RCC 7860 (cell line): ENCODE results near the gene IL17RA.
"Not testable (repeated sequence)": the region's sequence is repeated elsewhere in the genome, so short reads cannot be mapped to it uniquely, and the experiment has no call there.

Experiments used
- DNase-seq: peaks from one replicate; pipeline ENCODE4 v3.0.0-alpha.2; 2015; ENCODE audit warnings: low spot score
- FAIRE-seq: peaks from 2 replicates; lab custom pipeline; 2012; peaks lifted over from hg19 to GRCh38; lab: Jason Lieb, UNC

Gene IL17RA

GRCh38 chr22:17118342-17118741, 33.5 kb downstream of the IL17RA start:
- FAIRE-seq: no peak
- no peak for DNase-seq

DNA sequence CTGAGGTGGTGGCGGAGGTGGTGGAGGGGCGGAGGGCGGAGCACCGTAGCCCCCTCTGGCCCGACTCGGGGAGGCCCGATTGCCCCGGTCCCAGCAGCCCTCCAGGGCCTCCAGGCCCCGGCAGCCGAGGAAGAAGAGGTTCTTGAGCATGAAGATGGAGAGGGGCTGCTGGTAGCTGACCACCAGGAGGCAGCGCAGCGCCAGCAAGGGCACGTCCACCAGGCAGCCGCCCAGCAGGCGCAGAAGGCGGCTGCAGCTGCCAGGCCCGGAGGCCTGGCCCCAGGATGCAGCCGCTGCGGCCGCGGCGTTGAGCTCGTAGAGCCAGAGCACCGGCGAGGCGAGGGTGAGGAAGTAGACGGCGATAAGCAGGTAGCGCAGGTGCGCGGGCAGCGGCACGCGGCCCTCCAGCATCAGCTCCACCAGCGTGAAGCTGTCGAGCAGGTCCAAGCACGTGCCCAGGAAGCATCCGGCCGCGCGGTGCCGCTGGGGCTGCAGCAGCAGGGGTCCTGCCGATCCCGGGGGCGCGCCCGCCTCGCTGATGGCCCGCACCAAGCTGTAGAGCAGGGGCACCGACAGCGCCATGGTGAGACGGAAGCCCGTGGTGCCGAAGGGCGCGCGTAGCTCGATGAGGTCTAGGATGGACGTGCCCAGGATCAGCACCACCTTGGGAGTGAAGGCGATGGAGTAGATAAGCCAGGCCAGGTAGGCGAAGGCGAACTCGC, 34.8 kb downstream of the IL17RA start:
- FAIRE-seq (no peak), DNase-seq (no peak)

- FAIRE-seq (no peak), DNase-seq (no peak)
Measured at GRCh38 chr22:17120281-17120680, 35.5 kb downstream of the IL17RA start.

- DNase-seq (no peak), FAIRE-seq (no peak)
Measured at GRCh38 chr22:17120711-17121232, 36.0 kb downstream of the IL17RA start.

- FAIRE-seq (no peak), DNase-seq (no peak)
Measured at GRCh38 chr22:17121233-17122195, 36.7 kb downstream of the IL17RA start, which contains the start of gene TMEM121B. Gene TMEM121B (minus strand): TSS chr22:17121360. CDS start chr22:17121127, 233 bp downstream.

- FAIRE-seq: no peak
Measured at GRCh38 chr22:17130199-17130598, 45.4 kb downstream of the IL17RA start.

GRCh38 chr22:17131686-17132085, 46.9 kb downstream of the IL17RA start:
- no peak for DNase-seq
- FAIRE-seq: no peak

More at GRCh38 chr22:17130199-17130598, 45.4 kb downstream of the IL17RA start:
- DNase-seq: peak; percentile 34

DNA sequence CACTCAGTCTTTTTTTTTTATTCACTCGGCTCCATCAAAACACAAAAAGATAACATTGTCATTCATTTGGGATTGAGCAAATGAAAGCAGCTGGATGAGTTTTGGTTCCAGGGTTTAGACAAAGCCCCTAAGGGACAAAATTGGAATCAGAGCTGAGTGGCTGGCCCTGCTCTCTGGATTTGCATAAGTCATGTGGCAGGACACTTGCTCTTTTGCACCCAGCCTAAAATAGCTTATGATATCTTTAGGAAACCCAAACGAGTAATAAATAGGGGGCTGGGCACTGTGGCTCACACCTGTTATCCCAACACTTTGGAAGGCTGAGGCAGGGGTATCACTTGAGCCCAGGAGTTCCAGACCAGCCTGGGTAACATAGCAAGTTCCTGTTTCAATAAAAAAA, 47.3 kb downstream of the IL17RA start:
- no peak for FAIRE-seq
- DNase-seq: no peak

GRCh38 chr22:17133137-17133536, 48.3 kb downstream of the IL17RA start:
- no peak for FAIRE-seq

GRCh38 chr22:17135153-17135760, 50.5 kb downstream of the IL17RA start:
- DNase-seq: no peak
- no peak for FAIRE-seq

More at GRCh38 chr22:17133137-17133536, 48.3 kb downstream of the IL17RA start:
- DNase-seq: no peak

DNA sequence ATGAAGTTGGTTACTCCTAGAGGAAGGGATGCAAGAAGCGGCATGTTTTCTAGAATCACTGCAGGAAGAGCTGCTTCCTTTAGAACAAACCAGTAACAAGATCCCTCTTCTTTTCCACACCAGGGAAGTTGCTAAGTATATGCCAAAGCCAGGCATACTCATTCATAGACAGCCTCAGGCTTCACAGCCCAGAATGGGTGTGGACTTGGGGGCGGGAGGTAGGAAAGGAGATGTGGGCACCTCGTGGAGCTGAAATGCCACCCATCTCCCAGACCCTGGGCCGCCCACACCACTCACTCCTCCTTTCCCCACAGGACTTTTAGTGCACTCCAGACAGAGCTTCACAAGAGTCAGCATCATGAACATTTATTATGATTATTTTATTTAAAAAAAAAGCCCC, 52.4 kb downstream of the IL17RA start:
- DNase-seq: no peak
- no peak for FAIRE-seq

DNA sequence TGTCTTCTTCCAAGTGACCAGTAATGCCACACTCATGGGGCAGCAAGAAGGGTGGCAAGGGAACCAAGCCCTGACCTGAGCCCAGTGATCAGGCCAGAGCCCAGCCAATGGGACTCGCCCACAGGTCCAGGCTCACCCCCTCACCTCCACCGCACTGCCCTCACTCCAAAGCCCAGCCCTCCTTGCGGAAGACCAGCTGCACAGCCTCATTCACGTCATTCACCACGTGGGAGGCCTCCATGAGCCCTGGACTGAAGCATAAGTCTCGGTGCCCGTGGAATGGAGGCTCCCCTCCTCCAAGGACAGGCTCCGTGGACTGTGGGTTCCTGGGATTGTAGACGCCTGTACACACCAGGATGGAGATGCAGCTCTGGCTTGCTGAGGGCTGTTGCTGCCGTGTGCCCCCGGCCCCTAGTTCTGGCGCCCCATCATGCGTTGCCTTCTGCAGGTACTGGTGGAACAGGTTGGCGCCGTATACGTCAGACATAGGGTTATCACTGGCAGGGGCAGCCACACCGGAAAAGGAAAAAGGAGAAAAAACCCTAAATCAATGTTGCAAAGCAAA, 53.1 kb downstream of the IL17RA start:
- no peak for FAIRE-seq
- DNase-seq: no peak

DNA sequence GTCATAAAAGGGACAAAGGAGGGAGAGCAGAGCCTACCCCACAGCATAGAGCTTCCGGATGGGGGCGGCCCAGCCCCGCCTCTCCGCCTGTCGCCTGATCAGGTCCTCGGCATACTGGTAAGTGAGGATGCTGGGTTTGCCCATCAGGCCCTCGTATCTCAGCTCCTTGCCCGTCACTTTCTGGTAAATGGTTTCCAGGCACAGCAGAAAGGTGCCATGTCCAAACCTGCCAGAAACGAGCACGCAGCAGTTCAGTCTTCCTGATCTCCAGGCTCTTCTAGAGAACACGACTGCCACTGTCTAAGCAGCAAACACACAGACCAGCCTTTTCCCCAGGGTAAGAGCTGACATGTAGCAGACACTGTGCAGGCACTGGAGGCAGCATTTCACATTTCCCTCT, 53.7 kb downstream of the IL17RA start:
- DNase-seq: no peak
- FAIRE-seq: no peak

DNA sequence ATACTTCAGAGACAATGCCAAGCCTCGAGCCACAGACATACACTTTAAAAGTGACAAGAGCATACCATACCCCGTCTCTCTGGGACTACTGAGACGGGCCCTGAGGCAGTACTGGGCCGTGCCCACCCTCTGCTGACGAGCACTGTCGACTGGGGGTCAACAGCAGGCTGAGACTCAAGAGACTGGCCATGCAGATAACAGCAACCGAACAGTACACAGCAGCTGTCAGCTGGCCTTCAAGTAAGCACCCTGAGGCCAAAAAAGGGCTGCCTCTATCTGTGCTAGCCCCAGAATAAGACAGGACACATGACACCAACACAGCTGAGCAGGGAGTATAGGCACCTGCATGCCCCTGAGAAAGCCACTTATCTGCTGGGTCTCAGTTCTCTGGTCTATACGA, 55.2 kb downstream of the IL17RA start:
- FAIRE-seq (no peak), DNase-seq (no peak)

GRCh38 chr22:17140826-17141766, 56.3 kb downstream of the IL17RA start:
- no peak for FAIRE-seq

DNA sequence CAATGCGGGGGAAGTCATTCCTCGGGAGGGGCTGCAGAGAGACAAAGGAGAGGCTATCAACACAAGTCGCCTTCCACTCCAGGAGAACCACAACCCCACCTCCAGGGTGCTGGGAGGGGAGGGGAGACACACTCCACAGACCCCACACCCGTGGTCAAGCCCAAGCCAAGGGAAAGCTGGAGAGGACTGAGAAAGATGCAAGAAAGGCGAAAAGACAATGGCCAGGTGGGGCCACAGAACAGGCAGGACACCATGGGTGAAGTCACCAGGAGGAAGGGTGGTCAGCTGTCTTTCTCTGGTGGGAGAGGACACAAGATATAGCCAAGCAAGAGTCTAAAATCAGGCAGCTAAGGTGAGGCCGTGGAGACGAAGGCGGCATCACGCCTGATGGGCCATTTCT, 58.3 kb downstream of the IL17RA start:
- FAIRE-seq (no peak), DNase-seq (no peak)

More at GRCh38 chr22:17140826-17141766, 56.3 kb downstream of the IL17RA start:
- DNase-seq: no peak

DNA sequence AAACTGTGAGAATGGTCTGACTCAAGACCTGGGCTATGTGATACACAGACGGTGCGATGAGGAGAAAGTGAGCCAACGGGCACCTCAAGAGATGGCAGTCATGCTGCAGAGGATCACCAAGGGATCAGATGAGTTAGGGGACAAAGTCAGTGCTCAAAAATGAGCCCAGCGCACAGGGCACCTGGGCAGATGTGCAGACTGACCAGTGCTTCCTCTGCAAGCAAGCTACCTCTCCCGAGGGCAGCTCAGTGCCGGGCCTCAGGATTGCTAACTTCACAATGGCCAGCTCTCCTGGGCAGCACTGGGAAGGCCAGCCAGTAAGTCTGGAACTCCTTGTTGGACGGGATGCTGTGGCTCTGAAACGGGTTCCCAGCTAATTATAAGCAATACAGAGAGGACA, 59.0 kb downstream of the IL17RA start:
- FAIRE-seq: no peak
- DNase-seq: no peak

DNA sequence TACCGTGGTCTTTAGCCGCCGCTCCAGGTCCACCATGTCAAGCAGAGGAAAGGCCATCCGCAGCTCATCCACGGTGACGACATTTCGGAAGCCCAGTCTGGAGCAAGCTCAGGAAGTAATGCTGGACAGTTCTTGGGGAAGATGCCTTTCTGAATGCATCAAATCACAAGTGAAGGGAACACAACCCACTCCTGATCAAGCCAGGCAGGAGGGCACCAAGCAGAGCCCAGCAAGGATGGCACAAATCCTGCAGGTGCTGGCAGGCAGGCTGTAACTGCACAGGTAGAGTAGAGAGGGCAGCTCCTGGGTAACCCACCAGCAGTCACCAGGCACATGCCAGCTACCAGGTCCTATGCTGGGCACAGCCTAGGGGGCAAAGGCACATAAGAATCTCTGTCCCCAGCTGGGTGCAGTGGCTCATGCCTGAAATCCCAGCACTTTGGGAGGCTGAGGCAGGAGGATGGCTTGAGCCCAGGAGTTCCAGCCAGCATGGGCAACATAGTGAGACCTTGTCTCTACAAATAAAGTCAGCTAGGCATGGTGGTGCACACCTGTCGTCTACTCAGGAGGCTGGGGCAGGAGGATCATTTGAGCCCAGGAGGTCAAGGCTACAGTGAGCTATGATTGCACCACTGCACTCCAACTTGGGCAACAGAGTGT, 60.4 kb downstream of the IL17RA start:
- no peak for FAIRE-seq
- no peak for DNase-seq

GRCh38 chr22:17147458-17147857, 62.7 kb downstream of the IL17RA start:
- not testable (repeated sequence) for FAIRE-seq, DNase-seq
